ENCODE data around the gene SHROOM3.

SHROOM3 gene

DNA sequence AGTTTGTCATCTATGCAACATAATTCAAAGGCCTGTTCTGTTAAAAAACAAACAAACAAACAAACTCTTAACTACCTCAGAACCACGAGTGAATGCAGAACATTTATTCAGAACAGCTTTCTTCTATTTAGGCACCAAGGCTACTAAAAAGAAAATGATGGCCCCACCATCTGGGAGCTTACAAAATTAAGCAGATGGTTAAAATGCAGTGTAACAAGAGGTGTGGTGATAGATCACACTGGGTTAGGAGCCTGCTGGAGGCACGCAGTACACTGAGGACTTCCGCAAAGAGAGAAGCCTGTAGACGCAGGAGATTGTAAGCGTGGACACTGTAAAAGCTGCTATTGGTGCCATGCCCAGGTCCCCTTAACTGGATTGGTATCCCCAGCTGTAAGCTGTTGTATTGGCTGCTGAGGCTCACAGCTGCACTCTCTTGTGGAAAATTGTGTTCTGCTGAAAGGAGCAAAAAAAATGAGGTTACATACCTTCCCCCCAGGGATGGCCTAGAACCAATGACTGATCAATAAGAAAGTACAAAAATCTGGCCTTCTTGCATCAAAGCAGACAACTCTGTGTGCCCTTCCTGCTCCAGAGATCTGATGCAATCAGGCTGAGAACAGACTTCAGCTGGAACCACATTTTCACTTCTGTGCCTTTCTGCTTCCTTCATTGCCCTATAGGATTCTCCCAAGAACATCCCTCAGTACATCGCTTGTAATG lies 60.0 kb downstream of the SHROOM3 start:
- TF ChIP-seq, protein P1, sequence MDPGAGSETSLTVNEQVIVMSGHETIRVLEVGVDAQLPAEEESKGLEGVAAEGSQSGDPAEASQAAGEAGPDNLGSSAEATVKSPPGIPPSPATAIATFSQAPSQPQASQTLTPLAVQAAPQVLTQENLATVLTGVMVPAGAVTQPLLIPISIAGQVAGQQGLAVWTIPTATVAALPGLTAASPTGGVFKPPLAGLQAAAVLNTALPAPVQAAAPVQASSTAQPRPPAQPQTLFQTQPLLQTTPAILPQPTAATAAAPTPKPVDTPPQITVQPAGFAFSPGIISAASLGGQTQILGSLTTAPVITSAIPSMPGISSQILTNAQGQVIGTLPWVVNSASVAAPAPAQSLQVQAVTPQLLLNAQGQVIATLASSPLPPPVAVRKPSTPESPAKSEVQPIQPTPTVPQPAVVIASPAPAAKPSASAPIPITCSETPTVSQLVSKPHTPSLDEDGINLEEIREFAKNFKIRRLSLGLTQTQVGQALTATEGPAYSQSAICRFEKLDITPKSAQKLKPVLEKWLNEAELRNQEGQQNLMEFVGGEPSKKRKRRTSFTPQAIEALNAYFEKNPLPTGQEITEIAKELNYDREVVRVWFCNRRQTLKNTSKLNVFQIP (CRISPR knock-in tag; IDR thresholded peaks at IDR 0.05; ENCODE audit: borderline replicate concordance, low read depth), result no peak
- TF ChIP-seq ZFP30 (CRISPR knock-in tag; IDR thresholded peaks at IDR 0.05), result no peak
- TF ChIP-seq ISL1 (CRISPR knock-in tag; IDR thresholded peaks at IDR 0.05), result no peak
- TF ChIP-seq ZNF70 (CRISPR knock-in tag; IDR thresholded peaks at IDR 0.05), result no peak
- TF ChIP-seq ZC3H10 (CRISPR knock-in tag; IDR thresholded peaks at IDR 0.05), result no peak
- TF ChIP-seq, protein P2, sequence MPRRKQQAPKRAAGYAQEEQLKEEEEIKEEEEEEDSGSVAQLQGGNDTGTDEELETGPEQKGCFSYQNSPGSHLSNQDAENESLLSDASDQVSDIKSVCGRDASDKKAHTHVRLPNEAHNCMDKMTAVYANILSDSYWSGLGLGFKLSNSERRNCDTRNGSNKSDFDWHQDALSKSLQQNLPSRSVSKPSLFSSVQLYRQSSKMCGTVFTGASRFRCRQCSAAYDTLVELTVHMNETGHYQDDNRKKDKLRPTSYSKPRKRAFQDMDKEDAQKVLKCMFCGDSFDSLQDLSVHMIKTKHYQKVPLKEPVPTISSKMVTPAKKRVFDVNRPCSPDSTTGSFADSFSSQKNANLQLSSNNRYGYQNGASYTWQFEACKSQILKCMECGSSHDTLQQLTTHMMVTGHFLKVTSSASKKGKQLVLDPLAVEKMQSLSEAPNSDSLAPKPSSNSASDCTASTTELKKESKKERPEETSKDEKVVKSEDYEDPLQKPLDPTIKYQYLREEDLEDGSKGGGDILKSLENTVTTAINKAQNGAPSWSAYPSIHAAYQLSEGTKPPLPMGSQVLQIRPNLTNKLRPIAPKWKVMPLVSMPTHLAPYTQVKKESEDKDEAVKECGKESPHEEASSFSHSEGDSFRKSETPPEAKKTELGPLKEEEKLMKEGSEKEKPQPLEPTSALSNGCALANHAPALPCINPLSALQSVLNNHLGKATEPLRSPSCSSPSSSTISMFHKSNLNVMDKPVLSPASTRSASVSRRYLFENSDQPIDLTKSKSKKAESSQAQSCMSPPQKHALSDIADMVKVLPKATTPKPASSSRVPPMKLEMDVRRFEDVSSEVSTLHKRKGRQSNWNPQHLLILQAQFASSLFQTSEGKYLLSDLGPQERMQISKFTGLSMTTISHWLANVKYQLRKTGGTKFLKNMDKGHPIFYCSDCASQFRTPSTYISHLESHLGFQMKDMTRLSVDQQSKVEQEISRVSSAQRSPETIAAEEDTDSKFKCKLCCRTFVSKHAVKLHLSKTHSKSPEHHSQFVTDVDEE (CRISPR knock-in tag; IDR thresholded peaks at IDR 0.05), result no peak
- no peak for TF ChIP-seq CSDC2 (CRISPR knock-in tag; IDR thresholded peaks at IDR 0.05)
- TF ChIP-seq ZNF565 (CRISPR knock-in tag; conservative IDR thresholded peaks at IDR 0.05; ENCODE audit: low read depth), result no peak
- TF ChIP-seq, protein P3, sequence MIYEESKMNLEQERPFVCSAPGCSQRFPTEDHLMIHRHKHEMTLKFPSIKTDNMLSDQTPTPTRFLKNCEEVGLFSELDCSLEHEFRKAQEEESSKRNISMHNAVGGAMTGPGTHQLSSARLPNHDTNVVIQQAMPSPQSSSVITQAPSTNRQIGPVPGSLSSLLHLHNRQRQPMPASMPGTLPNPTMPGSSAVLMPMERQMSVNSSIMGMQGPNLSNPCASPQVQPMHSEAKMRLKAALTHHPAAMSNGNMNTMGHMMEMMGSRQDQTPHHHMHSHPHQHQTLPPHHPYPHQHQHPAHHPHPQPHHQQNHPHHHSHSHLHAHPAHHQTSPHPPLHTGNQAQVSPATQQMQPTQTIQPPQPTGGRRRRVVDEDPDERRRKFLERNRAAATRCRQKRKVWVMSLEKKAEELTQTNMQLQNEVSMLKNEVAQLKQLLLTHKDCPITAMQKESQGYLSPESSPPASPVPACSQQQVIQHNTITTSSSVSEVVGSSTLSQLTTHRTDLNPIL (CRISPR knock-in tag; IDR thresholded peaks at IDR 0.05; ENCODE audit: low read depth), result no peak
- TF ChIP-seq RARB (CRISPR knock-in tag; IDR thresholded peaks at IDR 0.05), result no peak
- no peak for TF ChIP-seq ZNF8 (CRISPR knock-in tag; IDR thresholded peaks at IDR 0.05)
- TF ChIP-seq TCF4 (CRISPR knock-in tag; IDR thresholded peaks at IDR 0.05; ENCODE audit: borderline replicate concordance), result no peak
- no peak for ATAC-seq

DNA sequence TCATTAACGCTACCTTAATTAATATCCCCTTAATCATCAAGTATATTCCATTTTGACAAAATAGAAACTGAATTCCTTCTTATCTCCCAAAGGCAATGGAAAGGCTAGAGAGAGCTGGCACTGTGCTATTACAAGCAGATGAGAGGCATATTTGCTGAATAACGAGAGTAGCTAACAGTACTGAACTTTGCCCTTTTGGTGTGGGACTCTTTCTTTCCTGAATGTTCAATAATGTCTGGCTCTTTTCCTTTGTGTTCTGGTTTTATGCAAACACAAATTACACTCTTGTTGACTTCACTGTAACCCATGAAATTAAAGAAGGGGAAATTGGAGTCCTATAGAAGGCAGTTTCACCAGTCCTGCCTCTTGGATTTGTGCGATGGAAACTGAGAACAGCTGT lies 63.5 kb downstream of the SHROOM3 start:
- TF ChIP-seq TCF4 (CRISPR knock-in tag; IDR thresholded peaks at IDR 0.05; ENCODE audit: borderline replicate concordance) (no peak), SNAI2 (CRISPR knock-in tag; IDR thresholded peaks at IDR 0.05) (no peak), ZFP3 (CRISPR knock-in tag; IDR thresholded peaks at IDR 0.05) (no peak), ARNTL (CRISPR knock-in tag; IDR thresholded peaks at IDR 0.05; ENCODE audit: borderline replicate concordance, low read depth) (no peak), ESRRG (CRISPR knock-in tag; IDR thresholded peaks at IDR 0.05) (no peak), ZFP30 (CRISPR knock-in tag; IDR thresholded peaks at IDR 0.05) (no peak), ZNF565 (CRISPR knock-in tag; conservative IDR thresholded peaks at IDR 0.05; ENCODE audit: low read depth) (no peak), ZC3H10 (CRISPR knock-in tag; IDR thresholded peaks at IDR 0.05) (no peak), OSR1 (CRISPR knock-in tag; IDR thresholded peaks at IDR 0.05) (no peak), GLIS3 (CRISPR knock-in tag; IDR thresholded peaks at IDR 0.05) (no peak), CSDC2 (CRISPR knock-in tag; IDR thresholded peaks at IDR 0.05) (no peak), BACH2 (CRISPR knock-in tag; IDR thresholded peaks at IDR 0.05; ENCODE audit: borderline replicate concordance) (no peak)
- TF ChIP-seq, protein P2 (CRISPR knock-in tag; IDR thresholded peaks at IDR 0.05), result no peak
- TF ChIP-seq, protein P3 (CRISPR knock-in tag; IDR thresholded peaks at IDR 0.05; ENCODE audit: low read depth), result no peak
- TF ChIP-seq, protein P4, sequence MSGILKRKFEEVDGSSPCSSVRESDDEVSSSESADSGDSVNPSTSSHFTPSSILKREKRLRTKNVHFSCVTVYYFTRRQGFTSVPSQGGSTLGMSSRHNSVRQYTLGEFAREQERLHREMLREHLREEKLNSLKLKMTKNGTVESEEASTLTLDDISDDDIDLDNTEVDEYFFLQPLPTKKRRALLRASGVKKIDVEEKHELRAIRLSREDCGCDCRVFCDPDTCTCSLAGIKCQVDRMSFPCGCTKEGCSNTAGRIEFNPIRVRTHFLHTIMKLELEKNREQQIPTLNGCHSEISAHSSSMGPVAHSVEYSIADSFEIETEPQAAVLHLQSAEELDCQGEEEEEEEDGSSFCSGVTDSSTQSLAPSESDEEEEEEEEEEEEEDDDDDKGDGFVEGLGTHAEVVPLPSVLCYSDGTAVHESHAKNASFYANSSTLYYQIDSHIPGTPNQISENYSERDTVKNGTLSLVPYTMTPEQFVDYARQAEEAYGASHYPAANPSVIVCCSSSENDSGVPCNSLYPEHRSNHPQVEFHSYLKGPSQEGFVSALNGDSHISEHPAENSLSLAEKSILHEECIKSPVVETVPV (CRISPR knock-in tag; IDR thresholded peaks at IDR 0.05), result no peak
- TF ChIP-seq, protein P1 (CRISPR knock-in tag; IDR thresholded peaks at IDR 0.05; ENCODE audit: borderline replicate concordance, low read depth), result no peak
- no peak for ATAC-seq
